PC-3 (cell line): ENCODE results near the gene SPTSSB. TPM values are rescaled to one million over a fixed set of nuclear protein-coding genes. Genes with fewer than 3 reads are reported as not detected.

ENCODE experiments used
- ATAC-seq: fragments of 200-7000 bp; cut with Tn5 transposase; 2 replicates; pipeline ENCODE4 v1.9.1; 2020; ENCODE audit warnings: mild to moderate bottlenecking, moderate library complexity
- BruUV-seq: library from RNA; stranded (reverse); fragments of 400-500 nt; replicated peaks from 2 replicates; lab custom pipeline; 2021; lab: Mats Ljungman, UMichigan
- CTCF ChIA-PET: fragments of 300-600 bp; sonication (Branson Sonifier 250); formaldehyde crosslinking; loops from one replicate; lab custom pipeline; 2022; ENCODE audit warnings: antibody characterized with exemption; lab: Charles Lee
- POLR2A ChIA-PET: fragments of 300-600 bp; sonication (Branson Sonifier 250); formaldehyde crosslinking; loops from one replicate; lab custom pipeline; 2022; ENCODE audit warnings: antibody characterized with exemption; ENCODE audit not compliant: unreplicated experiment; lab: Charles Lee
- DNase-seq: peaks from one replicate; pipeline ENCODE4 v3.0.0-alpha.2; 2015
- H2AFZ ChIP-seq: fragments of 300-600 bp; sonication (generic); 2 replicates; pipeline ENCODE4 v1.6.0; 2016; ENCODE audit warnings: antibody characterized with exemption, low read length
- H3F3A ChIP-seq: fragments of 300-600 bp; sonication (generic); one replicate; pipeline ENCODE4 v1.6.0; 2017; ENCODE audit warnings: antibody characterized with exemption, low read length, control low read depth, mild to moderate bottlenecking; ENCODE audit not compliant: unreplicated experiment
- H3K27ac ChIP-seq: fragments of 300-600 bp; sonication (generic); 2 replicates; pipeline ENCODE4 v1.5.1; 2016; ENCODE audit warnings: mild to moderate bottlenecking, low read length
- H3K27me3 ChIP-seq: fragments of 300-600 bp; sonication (generic); 2 replicates; pipeline ENCODE4 v1.6.1; 2016; ENCODE audit warnings: low read length, mixed read lengths
- H3K36me3 ChIP-seq: fragments of 300-600 bp; sonication (generic); 2 replicates; pipeline ENCODE4 v1.6.1; 2016; ENCODE audit warnings: low read depth, mixed run types, low read length, mixed read lengths
- H3K4me1 ChIP-seq: fragments of 300-600 bp; sonication (generic); 2 replicates; pipeline ENCODE4 v1.5.1; 2016; ENCODE audit warnings: low read length; ENCODE audit not compliant: insufficient read depth
- H3K4me2 ChIP-seq: fragments of 300-600 bp; sonication (generic); 2 replicates; pipeline ENCODE4 v1.6.0; 2016; ENCODE audit warnings: low read length
- H3K4me3 ChIP-seq: fragments of 300-600 bp; sonication (generic); 2 replicates; pipeline ENCODE4 v1.5.1; 2016; ENCODE audit warnings: mild to moderate bottlenecking, low read length, mixed read lengths
- H3K79me2 ChIP-seq: fragments of 300-600 bp; sonication (generic); 2 replicates; pipeline ENCODE4 v1.6.1; 2017; ENCODE audit warnings: low read length, mixed read lengths
- H3K9ac ChIP-seq: fragments of 300-600 bp; sonication (generic); 2 replicates; pipeline ENCODE4 v1.6.0; 2016; ENCODE audit warnings: mild to moderate bottlenecking, low read length
- H3K9me2 ChIP-seq: fragments of 300-600 bp; sonication (generic); replicated peaks from 2 replicates; pipeline ENCODE4 v1.6.1; 2016; ENCODE audit warnings: mixed run types, low read length, mixed read lengths
- H3K9me3 ChIP-seq: fragments of 300-600 bp; sonication (generic); 2 replicates; pipeline ENCODE4 v1.6.1; 2016; ENCODE audit warnings: low read length, mixed read lengths
- H4K20me1 ChIP-seq: fragments of 300-600 bp; sonication (generic); 2 replicates; pipeline ENCODE4 v1.6.1; 2016; ENCODE audit warnings: low read length, mixed read lengths
- CTCF ChIP-seq: fragments of 300-600 bp; sonication (generic); conservative IDR thresholded peaks from 2 replicates; pipeline ENCODE4 v1.5.1; 2017; ENCODE audit warnings: antibody characterized with exemption, low read depth, mild to moderate bottlenecking, low read length
- EZH2 ChIP-seq: fragments of 300-600 bp; sonication (generic); IDR thresholded peaks from one replicate; pipeline ENCODE4 v1.6.1; 2017; ENCODE audit warnings: antibody characterized with exemption, mild to moderate bottlenecking, low read length; ENCODE audit not compliant: unreplicated experiment
- EZH2phosphoT487 ChIP-seq: fragments of 300-600 bp; sonication (generic); IDR thresholded peaks from 2 replicates; pipeline ENCODE4 v1.6.1; 2018; ENCODE audit warnings: mild to moderate bottlenecking, antibody characterized with exemption, low read length, borderline replicate concordance
- intact Hi-C: fragments of 100-400 bp; cut with micrococcal nuclease; formaldehyde crosslinking; loops from 2 replicates; pipeline ENCODE4 v1.9.0; 2023
- total RNA-seq: library from RNA; depleted of rRNA; stranded (reverse); fragments of >200 nt; gene quantifications from 2 replicates; pipeline ENCODE4 v1.2.3, GENCODE V29; 2014

The SPTSSB gene
- total RNA-seq, 1 experiment from 2014 or later, result 78.0 TPM

- Histone ChIP-seq H3K9me3 (no peaks in the 10 kb centered on the region), H3K27me3 (no peaks in the 10 kb centered on the region), H2AFZ (0 out of 2 replicates have a peak overlapping the region, but pooled peaks have one; percentile 12), H3F3A (peaks cover 8% of the 10 kb centered on the region), H3K4me3 (peak overlapping the region; percentile 5; the same call in 1 of the 2 replicates), H3K4me1 (peaks cover 29% of the 10 kb centered on the region), H3K79me2 (no peaks in the 10 kb centered on the region), H4K20me1 (no peaks in the 10 kb centered on the region), H3K9ac (peak overlapping the region; percentile 30), H3K4me2 (peak overlapping the region; percentile 45), H3K36me3 (no peaks in the 10 kb centered on the region), H3K27ac (peak overlapping the region; percentile 84), H3K9me2 (no peaks in the 10 kb centered on the region)
- DNase-seq, result peak; percentile 89
- TSS peak; percentile 22 for BruUV-seq
- intact Hi-C loops, result no loop called here
- no peak for TF ChIP-seq EZH2
- TF ChIP-seq CTCF, result no peak
- no peak for TF ChIP-seq EZH2phosphoT487
- CTCF ChIA-PET, result interaction anchor here (0.5 kb wide), 1 partner anchor 43 kb away, joined by 3 read pairs; no protein-coding TSS in a partner anchor
- peak; percentile 79 for ATAC-seq
- POLR2A ChIA-PET, result interaction anchor here (0.6 kb wide), 1 partner anchor 40 kb away, joined by 4 read pairs; no protein-coding TSS in a partner anchor
Measured at GRCh38 chr3:161316006-161316689, 55.2 kb downstream of the SPTSSB start.

GRCh38 chr3:161314836-161315395 lies 56.4 kb downstream of the SPTSSB start:
- TF ChIP-seq EZH2 (no peak), EZH2phosphoT487 (no peak), CTCF (no peak)
- Histone ChIP-seq H3K9me2 (no peaks in the 10 kb centered on the region), H4K20me1 (no peaks in the 10 kb centered on the region), H3K27me3 (no peaks in the 10 kb centered on the region), H3F3A (peaks cover 8% of the 10 kb centered on the region), H3K4me3 (no peak overlapping the region), H3K9me3 (no peaks in the 10 kb centered on the region), H2AFZ (no peak overlapping the region), H3K4me2 (peak overlapping the region; percentile 45), H3K27ac (peak overlapping the region; percentile 84), H3K9ac (peak overlapping the region; percentile 30; the same call in 1 of the 2 replicates), H3K36me3 (no peaks in the 10 kb centered on the region), H3K79me2 (no peaks in the 10 kb centered on the region), H3K4me1 (peaks cover 29% of the 10 kb centered on the region)
- ChIA-PET CTCF (interaction anchor here (0.7 kb wide), 1 partner anchor 58 kb away, joined by 3 read pairs; no protein-coding TSS in a partner anchor), POLR2A (interaction anchor here (0.8 kb wide), 1 partner anchor 35 kb away, joined by 4 read pairs; no protein-coding TSS in a partner anchor)
- BruUV-seq, result no TSS peak
- ATAC-seq, result peak; percentile 71
- DNase-seq, result peak; percentile 79
- intact Hi-C loops, result no loop called here
